ENCODE results near the gene ATXN1. TPM values are rescaled to one million over a fixed set of nuclear protein-coding genes. Genes with fewer than 3 reads are reported as not detected.
A peak's percentile ranks its signal among the peaks of the same experiment; 100 is the strongest.

Gene ATXN1
- total RNA-seq, 3 donors from 2014 or later, result 30.4 to 87.3 (median 50.1) TPM

GRCh38 chr6:16608444-16608843 lies 152.8 kb downstream of the ATXN1 start:
- TF ChIP-seq CTCF (IDR thresholded peaks at IDR 0.05), result no peak
- ATAC-seq, result peak; percentile 14
- H3K4me3 ChIP-seq, result no peak overlapping the region
- no peaks in the 10 kb centered on the region for H3K36me3 ChIP-seq (ENCODE audit: low read depth)
- H3K4me1 ChIP-seq (ENCODE audit: low read depth), result no peaks in the 10 kb centered on the region
- intact Hi-C loops (cut with DNase I, micrococcal nuclease), result no loop called here
- DNase-seq, result peak in 1 of 3 donors; percentile 16
- H3K9me3 ChIP-seq, result no peaks in the 10 kb centered on the region

- H3K4me1 ChIP-seq (ENCODE audit: low read depth), result no peaks in the 10 kb centered on the region
- DNase-seq, result no peak
- H3K9me3 ChIP-seq, result no peaks in the 10 kb centered on the region
- ATAC-seq, result no peak
- no peak for TF ChIP-seq CTCF (IDR thresholded peaks at IDR 0.05)
- H3K4me3 ChIP-seq, result no peak overlapping the region
- intact Hi-C loops (cut with DNase I, micrococcal nuclease), result no loop called here
- H3K36me3 ChIP-seq (ENCODE audit: low read depth), result no peaks in the 10 kb centered on the region
Observed at GRCh38 chr6:16602035-16602434, 159.2 kb downstream of the ATXN1 start.

GRCh38 chr6:16600701-16601100 lies 160.6 kb downstream of the ATXN1 start:
- intact Hi-C loops (cut with DNase I, micrococcal nuclease), result no loop called here
- Histone ChIP-seq H3K4me1 (ENCODE audit: low read depth) (no peaks in the 10 kb centered on the region), H3K36me3 (ENCODE audit: low read depth) (no peaks in the 10 kb centered on the region), H3K4me3 (no peak overlapping the region), H3K9me3 (no peaks in the 10 kb centered on the region)
- no peak for DNase-seq
- no peak for TF ChIP-seq CTCF (IDR thresholded peaks at IDR 0.05)
- ATAC-seq, result no peak

- no peaks in the 10 kb centered on the region for H3K4me1 ChIP-seq (ENCODE audit: low read depth)
- DNase-seq (no peak), ATAC-seq (no peak)
- intact Hi-C loops (cut with DNase I, micrococcal nuclease), result no loop called here
- no peak for TF ChIP-seq CTCF (IDR thresholded peaks at IDR 0.05)
- H3K36me3 ChIP-seq (ENCODE audit: low read depth), result no peaks in the 10 kb centered on the region
- H3K4me3 ChIP-seq, result no peak overlapping the region
- H3K9me3 ChIP-seq, result no peaks in the 10 kb centered on the region
Observed at GRCh38 chr6:16600026-16600425, 161.2 kb downstream of the ATXN1 start.

- Histone ChIP-seq H3K4me1 (ENCODE audit: low read depth) (no peaks in the 10 kb centered on the region), H3K36me3 (ENCODE audit: low read depth) (no peaks in the 10 kb centered on the region), H3K4me3 (no peak overlapping the region), H3K9me3 (no peaks in the 10 kb centered on the region)
- ATAC-seq, result no peak
- DNase-seq, result no peak
- intact Hi-C loops (cut with DNase I, micrococcal nuclease), result no loop called here
- no peak for TF ChIP-seq CTCF (IDR thresholded peaks at IDR 0.05)
Observed at GRCh38 chr6:16596616-16597331, 164.5 kb downstream of the ATXN1 start.

Data from mucosa of descending colon (tissue), 3 donors.